ENCODE results near the gene CCNQ.

CCNQ gene

GRCh38 chrX:153598541-153599191 is at the start of gene CCNQ:
Gene CCNQ (minus strand): TSS chrX:153599139. CDS start chrX:153599073, 66 bp downstream.
- peak within 1 kb of the TSS; percentile 73 for H3K4me3 ChIP-seq (ENCODE audit: low read depth, low read length)
- no peaks in the 10 kb centered on the region for H3K4me1 ChIP-seq (ENCODE audit: control insufficient read depth, insufficient read depth, low read length)
- H3K9ac ChIP-seq (ENCODE audit: low read depth, low read length), result no peak within 1 kb of the TSS
- H3K9me3 ChIP-seq (ENCODE audit: control insufficient read depth, insufficient read depth, low read length), result no peaks in the 10 kb centered on the region
- H3K27me3 ChIP-seq (ENCODE audit: control insufficient read depth, insufficient read depth, low read length), result peaks cover 5% of the 10 kb centered on the region
- peaks cover 8% of the 10 kb centered on the region for H3K36me3 ChIP-seq (ENCODE audit: control insufficient read depth, insufficient read depth, low read length)

GRCh38 chrX:153647461-153648357 is 48.8 kb upstream of the CCNQ start:
- Histone ChIP-seq H3K9me3 (ENCODE audit: control insufficient read depth, insufficient read depth, low read length) (no peaks in the 10 kb centered on the region), H3K36me3 (ENCODE audit: control insufficient read depth, insufficient read depth, low read length) (no peaks in the 10 kb centered on the region), H3K4me1 (ENCODE audit: control insufficient read depth, insufficient read depth, low read length) (no peaks in the 10 kb centered on the region), H3K27me3 (ENCODE audit: control insufficient read depth, insufficient read depth, low read length) (peaks cover 57% of the 10 kb centered on the region), H3K4me3 (ENCODE audit: low read depth, low read length) (peak overlapping the region; percentile 13), H3K9ac (ENCODE audit: low read depth, low read length) (no peak overlapping the region)

DNA sequence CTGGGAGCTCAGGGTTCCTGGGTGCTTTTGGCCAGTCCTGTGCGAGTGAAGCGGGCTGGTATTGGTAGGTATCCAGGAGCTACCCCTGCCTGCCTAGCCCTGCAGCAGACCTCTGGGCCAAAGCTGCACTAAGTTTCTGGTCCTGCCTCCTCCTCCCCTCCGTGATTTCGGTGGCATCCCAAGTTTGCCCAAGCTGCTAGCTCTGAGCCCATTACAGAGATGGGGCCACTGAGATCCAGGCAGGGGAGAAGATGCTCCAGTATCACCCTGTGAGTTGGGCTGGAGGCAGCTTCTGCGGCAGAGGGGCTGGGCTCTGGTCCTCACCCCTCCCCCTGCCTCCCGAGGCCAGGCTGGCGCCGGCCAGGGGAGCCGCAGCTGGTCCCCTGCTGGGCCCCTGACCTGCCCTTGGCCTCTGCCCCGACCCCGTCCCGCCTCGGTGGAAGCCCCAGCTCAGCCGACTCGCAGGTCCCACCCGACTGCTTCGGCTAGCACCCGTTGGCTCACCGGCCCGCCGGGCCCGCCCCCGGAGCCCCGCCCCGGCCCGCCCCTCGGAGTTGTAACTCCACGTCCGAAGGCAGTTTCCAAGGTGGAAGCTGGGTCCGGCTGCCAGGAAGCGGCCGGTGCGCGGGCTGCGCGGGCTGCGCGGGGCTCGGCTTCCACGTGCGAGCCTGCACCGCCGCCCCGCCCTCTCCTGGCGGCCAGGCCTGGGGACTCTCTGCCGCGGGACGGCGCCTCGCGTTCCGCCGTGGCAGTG is 47.9 kb upstream of the CCNQ start, which contains the start of gene DUSP9:
Gene DUSP9 (plus strand): TSS at position 584 of the 754 bp plus-strand sequence. CDS start 751 bp downstream, outside the sequence.
- Histone ChIP-seq H3K9ac (ENCODE audit: low read depth, low read length) (no peak within 1 kb of the TSS), H3K4me1 (ENCODE audit: control insufficient read depth, insufficient read depth, low read length) (no peaks in the 10 kb centered on the region), H3K4me3 (ENCODE audit: low read depth, low read length) (peak within 1 kb of the TSS; percentile 13), H3K9me3 (ENCODE audit: control insufficient read depth, insufficient read depth, low read length) (no peaks in the 10 kb centered on the region), H3K27me3 (ENCODE audit: control insufficient read depth, insufficient read depth, low read length) (peaks cover 59% of the 10 kb centered on the region), H3K36me3 (ENCODE audit: control insufficient read depth, insufficient read depth, low read length) (no peaks in the 10 kb centered on the region)

GRCh38 chrX:153645921-153646488 is 47.1 kb upstream of the CCNQ start:
- peaks cover 66% of the 10 kb centered on the region for H3K27me3 ChIP-seq (ENCODE audit: control insufficient read depth, insufficient read depth, low read length)
- no peak overlapping the region for H3K9ac ChIP-seq (ENCODE audit: low read depth, low read length)
- no peaks in the 10 kb centered on the region for H3K4me1 ChIP-seq (ENCODE audit: control insufficient read depth, insufficient read depth, low read length)
- H3K9me3 ChIP-seq (ENCODE audit: control insufficient read depth, insufficient read depth, low read length), result no peaks in the 10 kb centered on the region
- no peak overlapping the region for H3K4me3 ChIP-seq (ENCODE audit: low read depth, low read length)
- H3K36me3 ChIP-seq (ENCODE audit: control insufficient read depth, insufficient read depth, low read length), result no peaks in the 10 kb centered on the region

GRCh38 chrX:153645151-153645550 is 46.2 kb upstream of the CCNQ start:
- peaks cover 72% of the 10 kb centered on the region for H3K27me3 ChIP-seq (ENCODE audit: control insufficient read depth, insufficient read depth, low read length)
- H3K9me3 ChIP-seq (ENCODE audit: control insufficient read depth, insufficient read depth, low read length), result no peaks in the 10 kb centered on the region
- H3K4me3 ChIP-seq (ENCODE audit: low read depth, low read length), result no peak overlapping the region
- H3K4me1 ChIP-seq (ENCODE audit: control insufficient read depth, insufficient read depth, low read length), result no peaks in the 10 kb centered on the region
- no peak overlapping the region for H3K9ac ChIP-seq (ENCODE audit: low read depth, low read length)
- H3K36me3 ChIP-seq (ENCODE audit: control insufficient read depth, insufficient read depth, low read length), result no peaks in the 10 kb centered on the region

- Histone ChIP-seq H3K9me3 (ENCODE audit: control insufficient read depth, insufficient read depth, low read length) (no peaks in the 10 kb centered on the region), H3K4me1 (ENCODE audit: control insufficient read depth, insufficient read depth, low read length) (no peaks in the 10 kb centered on the region), H3K4me3 (ENCODE audit: low read depth, low read length) (peak overlapping the region; percentile 32), H3K27me3 (ENCODE audit: control insufficient read depth, insufficient read depth, low read length) (peaks cover 72% of the 10 kb centered on the region), H3K36me3 (ENCODE audit: control insufficient read depth, insufficient read depth, low read length) (no peaks in the 10 kb centered on the region), H3K9ac (ENCODE audit: low read depth, low read length) (no peak overlapping the region)
Measured at GRCh38 chrX:153644356-153645125, 45.6 kb upstream of the CCNQ start.

DNA sequence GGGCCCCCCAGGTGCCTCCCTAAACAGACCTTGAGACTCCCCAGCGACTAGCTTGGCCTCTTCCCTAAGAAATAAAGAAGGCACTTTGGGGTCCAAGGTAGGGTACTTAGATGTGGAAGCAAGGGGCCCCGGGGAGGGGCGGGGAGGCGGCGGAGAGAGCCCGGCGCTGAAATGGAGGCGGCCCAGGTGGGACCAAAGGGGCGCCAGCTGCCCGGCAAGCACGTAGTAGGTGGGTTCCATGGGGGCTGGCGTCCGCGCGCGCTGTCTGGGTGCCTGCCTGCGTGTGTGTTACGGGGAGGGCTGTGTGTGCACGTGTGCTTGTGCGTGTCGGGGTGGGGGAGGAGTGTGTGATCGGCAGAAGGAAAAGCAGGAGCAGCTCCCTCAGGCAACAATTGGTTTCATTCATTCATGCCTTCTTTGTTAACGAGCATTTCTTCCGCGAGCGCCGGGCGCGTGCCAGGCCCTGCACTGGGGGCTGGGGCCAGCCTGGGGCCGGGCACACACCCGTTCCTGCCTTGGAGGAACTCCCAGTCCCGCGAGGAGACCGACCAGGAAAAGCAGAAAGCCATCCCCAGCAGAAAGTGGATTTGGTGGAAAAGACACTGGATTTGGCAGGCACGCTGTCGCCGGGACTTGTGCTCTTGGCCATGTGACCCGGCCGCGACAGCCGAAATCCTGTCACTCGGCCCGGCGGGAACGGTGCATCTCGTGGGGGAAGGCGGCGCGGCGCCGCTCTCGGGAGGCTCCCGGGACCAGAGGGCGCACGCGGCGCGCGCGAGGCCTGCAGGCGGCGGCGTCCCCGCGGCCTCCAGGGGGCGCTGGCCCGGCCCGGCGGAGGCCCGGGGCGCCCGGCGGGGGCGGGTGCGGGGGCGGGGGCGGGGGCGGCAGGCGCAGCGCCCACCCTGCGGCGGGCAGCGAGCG is 44.8 kb upstream of the CCNQ start:
- Histone ChIP-seq H3K4me1 (ENCODE audit: control insufficient read depth, insufficient read depth, low read length) (no peaks in the 10 kb centered on the region), H3K9ac (ENCODE audit: low read depth, low read length) (no peak overlapping the region), H3K9me3 (ENCODE audit: control insufficient read depth, insufficient read depth, low read length) (no peaks in the 10 kb centered on the region), H3K27me3 (ENCODE audit: control insufficient read depth, insufficient read depth, low read length) (peaks cover 65% of the 10 kb centered on the region), H3K36me3 (ENCODE audit: control insufficient read depth, insufficient read depth, low read length) (no peaks in the 10 kb centered on the region), H3K4me3 (ENCODE audit: low read depth, low read length) (peak overlapping the region; percentile 41)

DNA sequence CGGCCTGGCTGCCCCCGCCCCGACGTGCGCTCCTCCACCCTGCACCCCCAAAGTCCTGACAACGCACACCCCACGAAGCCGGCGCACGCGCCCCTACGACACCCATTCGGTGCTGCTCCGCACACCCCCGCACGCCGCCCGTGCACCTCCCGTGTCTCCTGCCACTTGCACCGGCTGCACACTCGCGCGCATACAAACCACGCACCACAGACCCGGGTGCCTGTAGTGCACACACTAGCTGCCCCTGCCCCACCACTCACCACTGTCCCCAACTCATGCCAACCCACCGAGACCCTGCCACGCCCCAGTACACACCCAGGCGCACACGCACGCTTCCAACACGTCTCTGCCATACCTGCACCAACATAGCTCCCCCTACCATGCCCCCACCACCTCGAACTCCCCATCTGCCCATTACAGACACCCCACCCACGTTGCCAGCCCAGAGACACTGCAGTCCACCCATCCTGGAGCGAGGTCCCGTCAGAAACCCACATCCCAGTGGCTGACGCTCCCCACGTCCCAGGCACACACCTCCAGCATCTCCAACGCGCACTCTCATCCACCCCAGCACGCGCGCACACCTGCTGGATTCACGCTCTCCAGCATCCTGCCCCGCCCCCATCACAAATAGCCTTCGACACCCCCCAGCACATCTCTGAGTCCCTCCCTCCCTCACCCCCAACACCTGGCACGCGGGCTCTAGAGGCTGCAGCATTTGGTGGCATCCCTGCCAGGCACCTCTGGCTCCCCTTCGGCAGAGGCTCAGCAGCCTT is 43.9 kb upstream of the CCNQ start:
- Histone ChIP-seq H3K36me3 (ENCODE audit: control insufficient read depth, insufficient read depth, low read length) (no peaks in the 10 kb centered on the region), H3K9ac (ENCODE audit: low read depth, low read length) (no peak overlapping the region), H3K9me3 (ENCODE audit: control insufficient read depth, insufficient read depth, low read length) (no peaks in the 10 kb centered on the region), H3K4me1 (ENCODE audit: control insufficient read depth, insufficient read depth, low read length) (no peaks in the 10 kb centered on the region), H3K27me3 (ENCODE audit: control insufficient read depth, insufficient read depth, low read length) (peaks cover 59% of the 10 kb centered on the region), H3K4me3 (ENCODE audit: low read depth, low read length) (peak overlapping the region; percentile 41)

GRCh38 chrX:153642051-153642654 is 43.2 kb upstream of the CCNQ start:
- Histone ChIP-seq H3K27me3 (ENCODE audit: control insufficient read depth, insufficient read depth, low read length) (peaks cover 53% of the 10 kb centered on the region), H3K36me3 (ENCODE audit: control insufficient read depth, insufficient read depth, low read length) (no peaks in the 10 kb centered on the region), H3K4me1 (ENCODE audit: control insufficient read depth, insufficient read depth, low read length) (no peaks in the 10 kb centered on the region), H3K4me3 (ENCODE audit: low read depth, low read length) (no peak overlapping the region), H3K9me3 (ENCODE audit: control insufficient read depth, insufficient read depth, low read length) (no peaks in the 10 kb centered on the region), H3K9ac (ENCODE audit: low read depth, low read length) (no peak overlapping the region)
